Measurements from ENCODE around the gene CLK1.
A peak's percentile ranks its signal among the peaks of the same experiment; 100 is the strongest.
"Not testable (repeated sequence)": the region's sequence is repeated elsewhere in the genome, so short reads cannot be mapped to it uniquely, and the experiment has no call there.

CLK1 gene
- 290 to 649 (median 443) reads per million in 4 experiments for total RNA-seq

GRCh38 chr2:200864176-200865034 lies at the start of gene CLK1:
Gene CLK1 (minus strand): TSS chr2:200864658. CDS start chr2:200861862, 2,796 bp downstream.
- peak; percentile 94 for DNase-seq

GRCh38 chr2:200913654-200914053 lies 49.2 kb upstream of the CLK1 start:
- DNase-seq: no peak

GRCh38 chr2:200909958-200910357 lies 45.5 kb upstream of the CLK1 start:
- DNase-seq: no peak

GRCh38 chr2:200905618-200906296 lies 41.3 kb upstream of the CLK1 start:
- no peak for DNase-seq

GRCh38 chr2:200901459-200902072 lies 37.1 kb upstream of the CLK1 start:
- peak; percentile 56 for DNase-seq

GRCh38 chr2:200899482-200899881 lies 35.0 kb upstream of the CLK1 start:
- DNase-seq: no peak

GRCh38 chr2:200888704-200889625 lies 24.5 kb upstream of the CLK1 start, which contains the start of the genes NIF3L1 and PPIL3:
Gene NIF3L1 (plus strand): TSS chr2:200889371. CDS start chr2:200891944, 2,573 bp downstream.
Gene PPIL3 (minus strand): TSS chr2:200889077. CDS start chr2:200887615, 1,462 bp downstream.
- DNase-seq: peak; percentile 89

GRCh38 chr2:200881715-200882249 lies 17.3 kb upstream of the CLK1 start:
- not testable (repeated sequence) for DNase-seq

- no peak for DNase-seq
Observed at GRCh38 chr2:200878289-200878880, 13.9 kb upstream of the CLK1 start.

- DNase-seq: no peak
Observed at GRCh38 chr2:200877443-200877842, 13.0 kb upstream of the CLK1 start.

GRCh38 chr2:200873560-200873959 lies 9.1 kb upstream of the CLK1 start:
- no peak for DNase-seq

- DNase-seq: no peak
Observed at GRCh38 chr2:200871151-200871550, 6.7 kb upstream of the CLK1 start.

- no peak for DNase-seq
Observed at GRCh38 chr2:200869014-200869413, 4.6 kb upstream of the CLK1 start.

- no peak for DNase-seq
Observed at GRCh38 chr2:200863782-200864175, 679 bp downstream of the CLK1 start.

- DNase-seq: peak; percentile 34
Observed at GRCh38 chr2:200862532-200863000, 1.9 kb downstream of the CLK1 start.

- DNase-seq: no peak
Observed at GRCh38 chr2:200861617-200862155, 2.8 kb downstream of the CLK1 start.

GRCh38 chr2:200860092-200860795 lies 4.2 kb downstream of the CLK1 start:
- DNase-seq: peak; percentile 26

GRCh38 chr2:200856806-200857205 lies 7.7 kb downstream of the CLK1 start:
- DNase-seq: no peak

- no peak for DNase-seq
Observed at GRCh38 chr2:200852605-200853004, 11.9 kb downstream of the CLK1 start.

Measured in effector CD8-positive, alpha-beta T cell (primary cell).